ENCODE results near the gene LAGE3. TPM values are rescaled to one million over a fixed set of nuclear protein-coding genes. Genes with fewer than 3 reads are reported as not detected.

LAGE3 gene, protein sequence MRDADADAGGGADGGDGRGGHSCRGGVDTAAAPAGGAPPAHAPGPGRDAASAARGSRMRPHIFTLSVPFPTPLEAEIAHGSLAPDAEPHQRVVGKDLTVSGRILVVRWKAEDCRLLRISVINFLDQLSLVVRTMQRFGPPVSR
- total RNA-seq: 10 to 100 TPM; 26.0 to 72.5 (median 29.3) TPM

- in situ Hi-C loops (cut with MboI; ENCODE audit: low sequenced_read_pairs in 4 of 4) (no loop called here), intact Hi-C loops (cut with DNase I; ENCODE audit: low total_unique reads) (loop anchor here (1.0 to 2.0 kb wide), 2 partner anchors 35 to 38 kb away; partner anchors contain the start of genes FAM3A and FAM50A)
- peak; percentile 66 to 67 for TF ChIP-seq POLR2A (IDR thresholded peaks at IDR 0.05)
- TF ChIP-seq, protein P1, sequence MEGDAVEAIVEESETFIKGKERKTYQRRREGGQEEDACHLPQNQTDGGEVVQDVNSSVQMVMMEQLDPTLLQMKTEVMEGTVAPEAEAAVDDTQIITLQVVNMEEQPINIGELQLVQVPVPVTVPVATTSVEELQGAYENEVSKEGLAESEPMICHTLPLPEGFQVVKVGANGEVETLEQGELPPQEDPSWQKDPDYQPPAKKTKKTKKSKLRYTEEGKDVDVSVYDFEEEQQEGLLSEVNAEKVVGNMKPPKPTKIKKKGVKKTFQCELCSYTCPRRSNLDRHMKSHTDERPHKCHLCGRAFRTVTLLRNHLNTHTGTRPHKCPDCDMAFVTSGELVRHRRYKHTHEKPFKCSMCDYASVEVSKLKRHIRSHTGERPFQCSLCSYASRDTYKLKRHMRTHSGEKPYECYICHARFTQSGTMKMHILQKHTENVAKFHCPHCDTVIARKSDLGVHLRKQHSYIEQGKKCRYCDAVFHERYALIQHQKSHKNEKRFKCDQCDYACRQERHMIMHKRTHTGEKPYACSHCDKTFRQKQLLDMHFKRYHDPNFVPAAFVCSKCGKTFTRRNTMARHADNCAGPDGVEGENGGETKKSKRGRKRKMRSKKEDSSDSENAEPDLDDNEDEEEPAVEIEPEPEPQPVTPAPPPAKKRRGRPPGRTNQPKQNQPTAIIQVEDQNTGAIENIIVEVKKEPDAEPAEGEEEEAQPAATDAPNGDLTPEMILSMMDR (IDR thresholded peaks at IDR 0.05 in 4 of 5, conservative IDR thresholded peaks at IDR 0.05 in 1 of 5): no peak
- H3K9me3 ChIP-seq: no peaks in the 10 kb centered on the region
- peak; percentile 82 to 91 for DNase-seq
- H3K27me3 ChIP-seq: no peaks in the 10 kb centered on the region
- H3K4me1 ChIP-seq: peaks cover 3 to 8% of the 10 kb centered on the region in 2 donors
- peak within 1 kb of the TSS; percentile 58 to 70 (median 62) for H3K4me3 ChIP-seq
- peak; percentile 89 to 93 for ATAC-seq
- H3K27ac ChIP-seq: peak within 1 kb of the TSS; percentile 88 to 94 (median 92)
- no peaks in the 10 kb centered on the region for H3K36me3 ChIP-seq
These were observed at the start of gene LAGE3 for GRCh38 chrX:154478728-154479622. LAGE3 (minus strand) TSS chrX:154479281; CDS start chrX:154478915, 366 bp downstream.

- Histone ChIP-seq H3K9me3 (no peaks in the 10 kb centered on the region), H3K36me3 (peaks cover 0 to under 1% of the 10 kb centered on the region in 2 donors), H3K4me1 (peaks cover 0 to 10% of the 10 kb centered on the region in 2 donors), H3K27ac (peak overlapping the region; percentile 53 to 81 (median 72)), H3K27me3 (no peaks in the 10 kb centered on the region), H3K4me3 (peak overlapping the region in 3 of 4 donors; percentile 37 to 48 (median 38))
- DNase-seq: peak; percentile 48 to 69
- in situ Hi-C loops (cut with MboI; ENCODE audit: low sequenced_read_pairs in 4 of 4) (loop anchor here in 2 of 4 donors (25.0 kb wide), 2 partner anchors 115 to 565 kb away; partner anchors contain the start of genes DNASE1L1 (in 2 of the 2), TAFAZZIN (in 2 of the 2), HCFC1 (in 1 of the 2) and TMEM187 (in 1 of the 2)), intact Hi-C loops (cut with DNase I; ENCODE audit: low total_unique reads) (no loop called here)
- TF ChIP-seq, protein P1 (IDR thresholded peaks at IDR 0.05 in 4 of 5, conservative IDR thresholded peaks at IDR 0.05 in 1 of 5): peak; percentile 18 to 57 (median 31)
- no peak for TF ChIP-seq POLR2A (IDR thresholded peaks at IDR 0.05)
- peak; percentile 94 to 96 for ATAC-seq
These were observed 48.0 kb upstream of the LAGE3 start for GRCh38 chrX:154526901-154527675.

DNA sequence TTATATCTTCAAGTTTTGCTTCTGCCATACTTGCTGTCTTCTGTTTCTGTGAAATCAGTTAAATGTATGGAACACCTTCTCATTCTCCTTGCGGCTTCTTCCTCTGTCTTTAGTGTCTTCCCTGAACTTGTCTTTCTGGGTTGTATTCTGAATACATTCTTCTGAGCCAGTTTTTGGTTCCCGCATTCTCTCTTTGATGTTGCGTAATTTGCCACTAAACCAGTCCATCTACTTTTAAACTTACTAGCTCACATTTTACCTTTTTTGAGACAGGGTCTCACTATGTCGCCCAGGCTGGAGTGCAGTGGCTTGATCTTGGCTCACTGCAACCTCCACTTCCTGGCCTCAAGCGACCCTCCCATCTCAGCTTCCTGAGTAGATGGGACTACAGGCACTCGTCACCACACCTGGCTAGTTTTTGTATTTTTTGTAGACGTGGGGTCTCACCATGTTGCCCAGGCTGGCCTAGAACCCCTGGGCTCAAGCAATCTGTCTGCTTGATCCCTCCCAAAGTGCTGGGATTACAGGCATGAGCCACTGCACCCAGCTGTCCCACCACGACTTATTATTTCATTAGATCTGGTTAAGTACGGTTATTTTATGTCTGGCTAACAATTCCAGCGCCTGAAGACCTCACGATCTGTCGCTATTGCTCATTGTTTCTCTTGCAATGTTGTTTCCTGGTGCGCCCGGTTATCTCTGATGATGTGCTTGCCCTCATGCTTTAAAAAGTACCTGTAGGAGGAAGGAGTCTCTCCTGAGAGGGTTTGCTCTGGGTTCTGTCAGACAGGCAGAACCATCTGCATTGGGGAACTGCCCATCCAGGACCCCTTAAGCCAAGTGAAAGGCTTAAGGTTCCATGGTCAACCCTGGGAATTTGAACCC is 46.8 kb upstream of the LAGE3 start:
- Histone ChIP-seq H3K4me3 (no peak overlapping the region), H3K36me3 (no peaks in the 10 kb centered on the region), H3K27ac (no peak overlapping the region), H3K27me3 (no peaks in the 10 kb centered on the region), H3K4me1 (peaks cover 0 to 10% of the 10 kb centered on the region in 2 donors), H3K9me3 (no peaks in the 10 kb centered on the region)
- in situ Hi-C loops (cut with MboI; ENCODE audit: low sequenced_read_pairs in 4 of 4) (loop anchor here in 2 of 4 donors (25.0 kb wide), 2 partner anchors 114 to 564 kb away; partner anchors contain the start of genes DNASE1L1 (in 2 of the 2), TAFAZZIN (in 2 of the 2), HCFC1 (in 1 of the 2) and TMEM187 (in 1 of the 2)), intact Hi-C loops (cut with DNase I; ENCODE audit: low total_unique reads) (no loop called here)
- TF ChIP-seq POLR2A (IDR thresholded peaks at IDR 0.05): no peak
- TF ChIP-seq, protein P1 (IDR thresholded peaks at IDR 0.05 in 4 of 5, conservative IDR thresholded peaks at IDR 0.05 in 1 of 5): no peak
- DNase-seq: no peak
- no peak for ATAC-seq
